ENCODE results near the gene LRRC18. TPM values are rescaled to one million over a fixed set of nuclear protein-coding genes. Genes with fewer than 3 reads are reported as not detected.
A peak's percentile ranks its signal among the peaks of the same experiment; 100 is the strongest.

Gene LRRC18
- polyA plus RNA-seq, 1 experiment: not detected

GRCh38 chr10:48981310-48981907 lies 41.8 kb upstream of the LRRC18 start:
- DNase-seq (ENCODE audit: low read depth, low spot score): peak; percentile 13
- no peaks in the 10 kb centered on the region for H3K9me3 ChIP-seq (ENCODE audit: control insufficient read depth, insufficient read depth, low read length)
- POLR2A ChIA-PET: no interaction called here
- H3K4me3 ChIP-seq (ENCODE audit: low read depth, low read length): no peak overlapping the region
- CTCF ChIA-PET: interaction anchor here (0.7 to 2.9 kb wide), 7 partner anchors 132 to 532 kb away, joined by 3 to 9 read pairs (median 3); no protein-coding TSS in a partner anchor
- H3K27me3 ChIP-seq (ENCODE audit: control insufficient read depth, insufficient read depth, low read length): peaks cover 16% of the 10 kb centered on the region
- TF ChIP-seq, protein P1, sequence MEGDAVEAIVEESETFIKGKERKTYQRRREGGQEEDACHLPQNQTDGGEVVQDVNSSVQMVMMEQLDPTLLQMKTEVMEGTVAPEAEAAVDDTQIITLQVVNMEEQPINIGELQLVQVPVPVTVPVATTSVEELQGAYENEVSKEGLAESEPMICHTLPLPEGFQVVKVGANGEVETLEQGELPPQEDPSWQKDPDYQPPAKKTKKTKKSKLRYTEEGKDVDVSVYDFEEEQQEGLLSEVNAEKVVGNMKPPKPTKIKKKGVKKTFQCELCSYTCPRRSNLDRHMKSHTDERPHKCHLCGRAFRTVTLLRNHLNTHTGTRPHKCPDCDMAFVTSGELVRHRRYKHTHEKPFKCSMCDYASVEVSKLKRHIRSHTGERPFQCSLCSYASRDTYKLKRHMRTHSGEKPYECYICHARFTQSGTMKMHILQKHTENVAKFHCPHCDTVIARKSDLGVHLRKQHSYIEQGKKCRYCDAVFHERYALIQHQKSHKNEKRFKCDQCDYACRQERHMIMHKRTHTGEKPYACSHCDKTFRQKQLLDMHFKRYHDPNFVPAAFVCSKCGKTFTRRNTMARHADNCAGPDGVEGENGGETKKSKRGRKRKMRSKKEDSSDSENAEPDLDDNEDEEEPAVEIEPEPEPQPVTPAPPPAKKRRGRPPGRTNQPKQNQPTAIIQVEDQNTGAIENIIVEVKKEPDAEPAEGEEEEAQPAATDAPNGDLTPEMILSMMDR (IDR thresholded peaks at IDR 0.05; ENCODE audit: low read depth, low read length): peak; percentile 88
- H3K27ac ChIP-seq (ENCODE audit: low read depth, low read length): no peak overlapping the region

- ChIA-PET POLR2A (no interaction called here), CTCF (interaction anchor here (0.6 to 1.3 kb wide), 3 partner anchors 11 to 533 kb away, joined by 3 read pairs; no protein-coding TSS in a partner anchor)
- TF ChIP-seq, protein P1 (IDR thresholded peaks at IDR 0.05; ENCODE audit: low read depth, low read length): no peak
- no peak for DNase-seq (ENCODE audit: low read depth, low spot score)
- no peak overlapping the region for H3K27ac ChIP-seq (ENCODE audit: low read depth, low read length)
- H3K9me3 ChIP-seq (ENCODE audit: control insufficient read depth, insufficient read depth, low read length): no peaks in the 10 kb centered on the region
- H3K27me3 ChIP-seq (ENCODE audit: control insufficient read depth, insufficient read depth, low read length): peaks cover 12% of the 10 kb centered on the region
- no peak overlapping the region for H3K4me3 ChIP-seq (ENCODE audit: low read depth, low read length)
These were observed 38.7 kb upstream of the LRRC18 start for GRCh38 chr10:48978318-48978717.

GRCh38 chr10:48976196-48976595 lies 36.6 kb upstream of the LRRC18 start:
- POLR2A ChIA-PET: no interaction called here
- H3K4me3 ChIP-seq (ENCODE audit: low read depth, low read length): no peak overlapping the region
- peaks cover 2% of the 10 kb centered on the region; the same call in 1 of the 2 replicates for H3K9me3 ChIP-seq (ENCODE audit: control insufficient read depth, insufficient read depth, low read length)
- no peak overlapping the region for H3K27ac ChIP-seq (ENCODE audit: low read depth, low read length)
- no peak for DNase-seq (ENCODE audit: low read depth, low spot score)
- CTCF ChIA-PET: interaction anchor here (0.6 to 1.3 kb wide), 3 partner anchors 188 to 543 kb away, joined by 3 to 7 read pairs (median 3); no protein-coding TSS in a partner anchor
- H3K27me3 ChIP-seq (ENCODE audit: control insufficient read depth, insufficient read depth, low read length): peaks cover 7% of the 10 kb centered on the region
- TF ChIP-seq, protein P1 (IDR thresholded peaks at IDR 0.05; ENCODE audit: low read depth, low read length): peak; percentile 23; the same call in 1 of the 2 replicates

- Histone ChIP-seq H3K9me3 (ENCODE audit: control insufficient read depth, insufficient read depth, low read length) (peaks cover 2% of the 10 kb centered on the region; the same call in 1 of the 2 replicates), H3K4me3 (ENCODE audit: low read depth, low read length) (no peak overlapping the region), H3K27me3 (ENCODE audit: control insufficient read depth, insufficient read depth, low read length) (peaks cover 6% of the 10 kb centered on the region), H3K27ac (ENCODE audit: low read depth, low read length) (no peak overlapping the region)
- ChIA-PET CTCF (interaction anchor here (1.6 kb wide), 1 partner anchor 537 kb away, joined by 4 read pairs; no protein-coding TSS in a partner anchor), POLR2A (no interaction called here)
- DNase-seq (ENCODE audit: low read depth, low spot score): no peak
- TF ChIP-seq, protein P1 (IDR thresholded peaks at IDR 0.05; ENCODE audit: low read depth, low read length): no peak
These were observed 35.0 kb upstream of the LRRC18 start for GRCh38 chr10:48974510-48975156.

- no peak for DNase-seq (ENCODE audit: low read depth, low spot score)
- Histone ChIP-seq H3K9me3 (ENCODE audit: control insufficient read depth, insufficient read depth, low read length) (peaks cover 2% of the 10 kb centered on the region; the same call in 1 of the 2 replicates), H3K4me3 (ENCODE audit: low read depth, low read length) (no peak overlapping the region), H3K27ac (ENCODE audit: low read depth, low read length) (no peak overlapping the region), H3K27me3 (ENCODE audit: control insufficient read depth, insufficient read depth, low read length) (peaks cover 2% of the 10 kb centered on the region)
- ChIA-PET CTCF (no interaction called here), POLR2A (no interaction called here)
- TF ChIP-seq, protein P1 (IDR thresholded peaks at IDR 0.05; ENCODE audit: low read depth, low read length): no peak
These were observed 33.4 kb upstream of the LRRC18 start for GRCh38 chr10:48973065-48973464.
